ENCODE measurements around the gene TRIM67. TPM values are rescaled to one million over a fixed set of nuclear protein-coding genes. Genes with fewer than 3 reads are reported as not detected.

The TRIM67 gene
- total and polyA plus RNA-seq, 9 of the 15 experiments (the other 6 are each of a cell fraction or from before 2014, with no cell fraction given) = 0.04 to 0.60 (median 0.31) TPM

DNA sequence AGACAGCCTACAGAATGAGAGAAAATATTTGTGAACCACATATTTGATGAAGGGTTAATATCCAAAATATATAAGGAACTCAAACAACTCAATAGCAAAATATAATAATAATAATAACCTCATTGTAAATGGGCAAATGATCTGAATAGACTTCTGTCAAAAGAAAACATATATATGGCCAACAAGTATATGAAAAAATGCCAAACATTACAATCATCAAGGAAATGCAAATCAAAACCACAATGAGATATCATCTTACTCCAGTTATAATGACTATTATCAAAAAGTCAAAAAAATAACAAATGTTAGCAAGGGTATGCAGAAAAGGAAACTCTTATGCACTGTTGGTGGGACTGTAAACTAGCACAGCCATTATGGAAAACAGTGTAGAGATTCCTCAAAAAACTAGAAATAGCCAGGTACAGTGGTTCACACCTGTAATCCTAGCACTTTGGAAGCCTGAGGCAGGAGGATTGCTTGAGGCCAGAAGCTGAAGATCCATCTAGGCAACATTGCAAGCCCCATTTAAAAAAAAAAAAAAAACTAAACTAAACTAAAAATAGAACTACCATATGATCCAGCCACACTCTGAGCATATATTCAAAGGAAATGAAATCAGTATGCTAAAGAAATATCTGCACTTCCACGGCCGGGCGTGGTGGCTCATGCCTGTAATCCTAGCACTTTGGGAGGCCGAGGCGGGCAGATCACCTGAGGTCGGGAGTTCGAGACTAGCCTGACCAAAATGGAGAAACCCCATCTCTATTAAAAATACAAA lies 17.3 kb upstream of the TRIM67 start:
- no peak for TF ChIP-seq ZNF79 (CRISPR knock-in tag; IDR thresholded peaks at IDR 0.05; ENCODE audit: low read depth)
- peak; percentile 85 for TF ChIP-seq MEF2D (tag; conservative IDR thresholded peaks at IDR 0.05; ENCODE audit: low read depth)
- CTCF ChIA-PET (ENCODE audit: low intra/inter-chr PET ratio) = no interaction called here
- Histone ChIP-seq H3K79me2 (ENCODE audit: control insufficient read depth, insufficient read depth, low read length) (no peaks in the 10 kb centered on the region), H3K9me1 (ENCODE audit: control insufficient read depth, insufficient read depth, low read length) (no peaks in the 10 kb centered on the region), H2AFZ (ENCODE audit: low read depth, low read length) (no peak overlapping the region), H3K36me3 (ENCODE audit: control insufficient read depth, insufficient read depth, low read length) (no peaks in the 10 kb centered on the region), H3K9me3 (replicated peaks; ENCODE audit: control insufficient read depth, insufficient read depth, low read depth, low read length) (no peaks in the 10 kb centered on the region), H4K20me1 (replicated peaks; ENCODE audit: control insufficient read depth, insufficient read depth, low read length) (no peaks in the 10 kb centered on the region), H3K4me1 (replicated peaks in 1 of 2; ENCODE audit: control insufficient read depth in 2 of 2, insufficient read depth in 2 of 2, low read length in 2 of 2) (0 out of 5 replicates have a peak, but pooled peaks cover 0 to 5% of the 10 kb centered on the region in 2 experiments), H3K27me3 (ENCODE audit: control insufficient read depth in 2 of 2, insufficient read depth in 2 of 2, low read length in 2 of 2) (peaks cover 0 to 11% of the 10 kb centered on the region in 2 experiments; a peak in 4 of 5 replicates), H3K9ac (ENCODE audit: insufficient read depth in 1 of 2, low read depth in 2 of 2, low read length in 2 of 2) (no peak overlapping the region), H3K4me3 (no peak overlapping the region), H3K27ac (ENCODE audit: extremely low read depth, low read depth, low read length) (no peak overlapping the region), H3K4me2 (ENCODE audit: insufficient read depth, low read length) (no peak overlapping the region)
- POLR2A ChIA-PET = interaction anchor here (0.6 kb wide), 1 partner anchor 10 kb away, joined by 3 read pairs; no protein-coding TSS in a partner anchor
- intact Hi-C loops (cut with micrococcal nuclease) (no loop called here), in situ Hi-C loops (cut with MboI) (no loop called here)
- FAIRE-seq = no peak
- no TSS peak for BruUV-seq (replicated peaks)
- no peak for DNase-seq (ENCODE audit: extremely low read depth in 1 of 4, low spot score in 3 of 4)
- 12% methylated on average over 7 of the region's 7 CpGs for WGBS (ENCODE audit: insufficient coverage, low coverage, missing lambda C conversion rate)
- ATAC-seq = no peak

DNA sequence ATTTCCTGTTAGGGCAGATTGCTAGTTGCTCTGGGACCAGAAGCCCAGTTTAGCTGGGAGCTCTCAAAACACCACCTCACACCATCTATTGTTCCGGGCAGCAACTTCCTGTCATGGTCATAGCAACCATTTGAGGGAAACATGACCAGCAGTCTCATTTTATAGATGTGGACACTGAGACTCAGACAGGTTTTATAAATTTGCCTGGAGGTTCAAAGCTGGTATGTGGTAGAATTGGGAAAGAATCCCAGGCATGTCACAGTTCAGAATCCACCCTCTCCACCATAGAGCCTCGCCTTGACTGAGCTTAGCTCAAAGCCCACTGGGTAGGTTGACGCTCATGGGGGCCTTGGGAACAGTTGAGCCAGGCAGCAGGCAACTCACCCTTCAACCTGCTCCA lies 14.0 kb upstream of the TRIM67 start:
- Histone ChIP-seq H3K27me3 (ENCODE audit: control insufficient read depth in 2 of 2, insufficient read depth in 2 of 2, low read length in 2 of 2) (peaks cover 0 to 6% of the 10 kb centered on the region in 2 experiments; a peak in 3 of 5 replicates), H3K9me1 (ENCODE audit: control insufficient read depth, insufficient read depth, low read length) (no peaks in the 10 kb centered on the region), H3K9ac (ENCODE audit: insufficient read depth in 1 of 2, low read depth in 2 of 2, low read length in 2 of 2) (no peak overlapping the region), H3K36me3 (ENCODE audit: control insufficient read depth, insufficient read depth, low read length) (no peaks in the 10 kb centered on the region), H4K20me1 (replicated peaks; ENCODE audit: control insufficient read depth, insufficient read depth, low read length) (no peaks in the 10 kb centered on the region), H3K4me1 (replicated peaks in 1 of 2; ENCODE audit: control insufficient read depth in 2 of 2, insufficient read depth in 2 of 2, low read length in 2 of 2) (no peaks in the 10 kb centered on the region), H2AFZ (ENCODE audit: low read depth, low read length) (no peak overlapping the region), H3K4me2 (ENCODE audit: insufficient read depth, low read length) (no peak overlapping the region), H3K79me2 (ENCODE audit: control insufficient read depth, insufficient read depth, low read length) (no peaks in the 10 kb centered on the region), H3K4me3 (no peak overlapping the region), H3K9me3 (replicated peaks; ENCODE audit: control insufficient read depth, insufficient read depth, low read depth, low read length) (no peaks in the 10 kb centered on the region), H3K27ac (ENCODE audit: extremely low read depth, low read depth, low read length) (no peak overlapping the region)
- intact Hi-C loops (cut with micrococcal nuclease) (no loop called here), in situ Hi-C loops (cut with MboI) (no loop called here)
- TF ChIP-seq ZNF165 (CRISPR knock-in tag; IDR thresholded peaks at IDR 0.05; ENCODE audit: borderline replicate concordance) = 0 out of 2 replicates have a peak, but pooled peaks have one; percentile 20
- no peak for TF ChIP-seq ESRRB (CRISPR knock-in tag; IDR thresholded peaks at IDR 0.05; ENCODE audit: borderline replicate concordance)
- ChIA-PET POLR2A (no interaction called here), CTCF (ENCODE audit: low intra/inter-chr PET ratio) (no interaction called here)
- WGBS (ENCODE audit: insufficient coverage, low coverage, missing lambda C conversion rate) = 7% methylated on average over 3 of the region's 3 CpGs
- DNase-seq (ENCODE audit: extremely low read depth in 1 of 4, low spot score in 3 of 4) = no peak
- BruUV-seq (replicated peaks) = no TSS peak
- no peak; the same call in 2 of the 3 replicates for ATAC-seq
- FAIRE-seq = no peak

Measured in K562 (cell line).